Astrocyte (in vitro differentiated cells and primary cell): Measurements from ENCODE around the gene MBD5. TPM values are rescaled to one million over a fixed set of nuclear protein-coding genes. Genes with fewer than 3 reads are reported as not detected.

Source experiments
- DNase-seq: peaks from one replicate; pipeline ENCODE4 v3.0.0-alpha.2; 2010; ENCODE audit warnings: low read depth
- FAIRE-seq: peaks from 2 replicates; lab custom pipeline; 2011; peaks lifted over from hg19 to GRCh38; lab: Jason Lieb, UNC
- H2AFZ ChIP-seq: 2 replicates; pipeline ENCODE4 v1.6.0; 2012; ENCODE audit warnings: low read depth, low read length, inconsistent platforms
- H3K27ac ChIP-seq: 2 replicates; pipeline ENCODE4 v1.5.1; 2011; ENCODE audit warnings: low read depth, low read length, inconsistent platforms
- H3K27me3 ChIP-seq: 2 replicates; pipeline ENCODE4 v1.6.0; 2011; ENCODE audit warnings: low read length, inconsistent platforms; ENCODE audit not compliant: insufficient read depth
- H3K36me3 ChIP-seq: 2 replicates; pipeline ENCODE4 v1.5.1; 2011; ENCODE audit warnings: low read length, inconsistent platforms; ENCODE audit not compliant: insufficient read depth
- H3K4me1 ChIP-seq: 2 replicates; pipeline ENCODE4 v1.5.1; 2011; ENCODE audit warnings: low read length, inconsistent platforms; ENCODE audit not compliant: insufficient read depth
- H3K4me2 ChIP-seq: 2 replicates; pipeline ENCODE4 v1.6.0; 2012; ENCODE audit warnings: low read length, inconsistent platforms
- H3K4me3 ChIP-seq: 2 replicates; pipeline ENCODE4 v1.5.1; 2011; ENCODE audit warnings: low read depth, mild to moderate bottlenecking, low read length, inconsistent platforms; ENCODE audit not compliant: insufficient read depth
- H3K79me2 ChIP-seq: 2 replicates; pipeline ENCODE4 v1.6.0; 2012; ENCODE audit warnings: mild to moderate bottlenecking, low read length, inconsistent platforms; ENCODE audit not compliant: insufficient read depth
- H3K9ac ChIP-seq: 2 replicates; pipeline ENCODE4 v1.6.0; 2012; ENCODE audit warnings: mild to moderate bottlenecking, low read length, inconsistent platforms
- H3K9me3 ChIP-seq: 2 replicates; pipeline ENCODE4 v1.5.1; 2012; ENCODE audit warnings: low read depth, mild to moderate bottlenecking, low read length, inconsistent platforms; ENCODE audit not compliant: insufficient read depth
- H4K20me1 ChIP-seq: 2 replicates; pipeline ENCODE4 v1.6.0; 2012; ENCODE audit warnings: low read length, inconsistent platforms; ENCODE audit not compliant: insufficient read depth
- H3K27ac Mint-ChIP-seq: one replicate; pipeline ENCODE4 v1.8.0; 2021; ENCODE audit warnings: mild to moderate bottlenecking, mixed read lengths; ENCODE audit not compliant: unreplicated experiment
- H3K27me3 Mint-ChIP-seq: one replicate; pipeline ENCODE4 v1.8.0; 2021; ENCODE audit warnings: low read depth, mixed read lengths; ENCODE audit not compliant: unreplicated experiment
- H3K36me3 Mint-ChIP-seq: one replicate; pipeline ENCODE4 v1.8.0; 2021; ENCODE audit warnings: low read depth, mixed read lengths; ENCODE audit not compliant: unreplicated experiment
- H3K4me1 Mint-ChIP-seq: one replicate; pipeline ENCODE4 v1.8.0; 2021; ENCODE audit warnings: low read depth, mixed read lengths; ENCODE audit not compliant: unreplicated experiment
- H3K4me3 Mint-ChIP-seq: one replicate; pipeline ENCODE4 v1.8.0; 2021; ENCODE audit warnings: mild to moderate bottlenecking, moderate library complexity, mixed read lengths; ENCODE audit not compliant: unreplicated experiment
- H3K9me3 Mint-ChIP-seq: one replicate; pipeline ENCODE4 v1.8.0; 2021; ENCODE audit warnings: mild to moderate bottlenecking, mixed read lengths; ENCODE audit not compliant: unreplicated experiment
- EZH2 ChIP-seq: IDR thresholded peaks from 2 replicates; pipeline ENCODE4 v1.6.1; 2012; ENCODE audit warnings: mild to moderate bottlenecking, low read length, inconsistent platforms; ENCODE audit not compliant: insufficient read depth
- total RNA-seq: library from RNA; stranded (reverse); gene quantifications from 2 replicates; pipeline ENCODE4 v1.2.1, GENCODE V29; 2021
- TF ChIP-seq, protein P1 (sequence below): IDR thresholded peaks from 2 replicates; pipeline ENCODE4 v1.5.1; 2011; ENCODE audit warnings: low read depth, mild to moderate bottlenecking, inconsistent platforms, low read length, moderate library complexity; ENCODE audit not compliant: insufficient read depth

MBD5 gene
- total RNA-seq, 1 donor from 2014 or later = 53.6 TPM

DNA sequence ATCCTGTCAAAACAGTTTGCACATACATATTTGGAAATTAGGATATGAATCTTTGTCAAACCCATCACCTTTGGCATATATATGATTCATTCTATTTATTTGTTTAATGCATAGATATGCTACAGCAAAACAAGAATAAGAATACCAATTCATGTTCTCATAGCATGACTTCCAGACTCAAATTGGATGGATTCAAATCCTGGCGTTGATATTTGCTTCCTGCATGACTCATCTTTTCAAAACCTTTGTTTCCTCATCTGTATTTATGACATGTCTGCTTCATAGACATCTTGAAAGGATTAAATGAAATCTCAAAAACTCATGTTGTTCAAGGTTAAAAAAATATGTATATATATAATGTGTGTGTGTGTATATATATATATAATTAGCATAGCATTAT is 261.3 kb downstream of the MBD5 start:
- H3K9ac ChIP-seq = no peak overlapping the region
- no peaks in the 10 kb centered on the region for H4K20me1 ChIP-seq
- Mint-ChIP-seq H3K36me3 (peaks cover 2% of the 10 kb centered on the region), H3K27ac (no peak overlapping the region), H3K4me1 (no peaks in the 10 kb centered on the region), H3K4me3 (no peak overlapping the region), H3K27me3 (no peaks in the 10 kb centered on the region), H3K9me3 (no peaks in the 10 kb centered on the region)
- no peaks in the 10 kb centered on the region for H3K36me3 ChIP-seq
- H3K4me1 ChIP-seq = no peaks in the 10 kb centered on the region
- TF ChIP-seq, protein P1, sequence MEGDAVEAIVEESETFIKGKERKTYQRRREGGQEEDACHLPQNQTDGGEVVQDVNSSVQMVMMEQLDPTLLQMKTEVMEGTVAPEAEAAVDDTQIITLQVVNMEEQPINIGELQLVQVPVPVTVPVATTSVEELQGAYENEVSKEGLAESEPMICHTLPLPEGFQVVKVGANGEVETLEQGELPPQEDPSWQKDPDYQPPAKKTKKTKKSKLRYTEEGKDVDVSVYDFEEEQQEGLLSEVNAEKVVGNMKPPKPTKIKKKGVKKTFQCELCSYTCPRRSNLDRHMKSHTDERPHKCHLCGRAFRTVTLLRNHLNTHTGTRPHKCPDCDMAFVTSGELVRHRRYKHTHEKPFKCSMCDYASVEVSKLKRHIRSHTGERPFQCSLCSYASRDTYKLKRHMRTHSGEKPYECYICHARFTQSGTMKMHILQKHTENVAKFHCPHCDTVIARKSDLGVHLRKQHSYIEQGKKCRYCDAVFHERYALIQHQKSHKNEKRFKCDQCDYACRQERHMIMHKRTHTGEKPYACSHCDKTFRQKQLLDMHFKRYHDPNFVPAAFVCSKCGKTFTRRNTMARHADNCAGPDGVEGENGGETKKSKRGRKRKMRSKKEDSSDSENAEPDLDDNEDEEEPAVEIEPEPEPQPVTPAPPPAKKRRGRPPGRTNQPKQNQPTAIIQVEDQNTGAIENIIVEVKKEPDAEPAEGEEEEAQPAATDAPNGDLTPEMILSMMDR = no peak
- no peak for TF ChIP-seq EZH2
- FAIRE-seq (no peak), DNase-seq (peak; percentile 6)
- no peak overlapping the region for H3K27ac ChIP-seq
- H3K4me3 ChIP-seq = no peak overlapping the region
- H3K79me2 ChIP-seq = no peaks in the 10 kb centered on the region
- H2AFZ ChIP-seq = no peak overlapping the region
- H3K4me2 ChIP-seq = no peak overlapping the region
- H3K27me3 ChIP-seq = no peaks in the 10 kb centered on the region
- no peaks in the 10 kb centered on the region for H3K9me3 ChIP-seq

DNA sequence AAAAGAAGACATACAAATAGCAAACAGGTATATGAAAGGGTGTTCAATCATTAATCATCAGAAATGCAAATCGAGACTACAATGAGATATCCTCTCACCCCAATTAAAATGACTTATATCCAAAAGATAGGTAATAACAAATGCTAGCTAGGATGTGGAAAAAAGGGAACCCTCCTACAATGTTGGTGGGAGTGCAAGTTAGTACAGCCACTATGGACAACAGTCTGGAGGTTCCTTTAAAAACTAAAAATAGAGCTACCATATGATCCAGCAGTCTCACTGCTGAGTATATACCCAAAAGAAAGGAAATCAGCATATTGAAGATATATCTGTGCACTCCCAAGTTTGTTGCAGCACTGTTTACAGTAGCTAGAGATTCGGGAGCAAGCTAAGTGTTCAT is 271.5 kb downstream of the MBD5 start:
- H3K27ac Mint-ChIP-seq = no peak overlapping the region
- DNase-seq = no peak
- Histone ChIP-seq H3K9ac (no peak overlapping the region), H2AFZ (no peak overlapping the region), H3K36me3 (no peaks in the 10 kb centered on the region), H3K27me3 (no peaks in the 10 kb centered on the region), H3K4me2 (no peak overlapping the region), H3K9me3 (no peaks in the 10 kb centered on the region), H3K4me1 (no peaks in the 10 kb centered on the region), H3K4me3 (no peak overlapping the region), H4K20me1 (no peaks in the 10 kb centered on the region), H3K79me2 (no peaks in the 10 kb centered on the region), H3K27ac (no peak overlapping the region)
- H3K9me3 Mint-ChIP-seq = peaks cover 4% of the 10 kb centered on the region
- TF ChIP-seq, protein P1 = no peak
- no peak for TF ChIP-seq EZH2
- no peak overlapping the region for H3K4me3 Mint-ChIP-seq
- no peak for FAIRE-seq
- H3K4me1 Mint-ChIP-seq = no peaks in the 10 kb centered on the region
- H3K27me3 Mint-ChIP-seq = no peaks in the 10 kb centered on the region
- H3K36me3 Mint-ChIP-seq = peaks cover 6% of the 10 kb centered on the region

DNA sequence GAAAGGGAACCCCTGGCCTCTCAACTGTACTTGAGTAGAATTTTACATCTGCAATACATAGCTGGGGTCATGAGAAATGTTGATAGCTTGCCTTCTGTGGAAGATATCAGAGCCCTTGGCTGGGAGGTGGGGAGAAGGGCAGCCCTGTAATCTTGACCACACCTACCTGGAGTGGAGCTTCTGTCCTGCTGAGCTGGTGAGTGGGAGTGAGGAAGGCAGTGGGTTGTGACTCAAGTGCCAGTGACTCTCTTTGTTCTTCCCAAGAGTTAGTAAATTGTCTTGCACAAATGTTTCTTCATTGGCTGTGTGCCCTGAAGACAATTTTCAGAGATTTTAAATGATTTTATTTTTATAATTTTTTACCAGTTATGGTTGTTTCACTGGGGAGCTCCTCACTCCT is 277.3 kb downstream of the MBD5 start:
- H3K4me3 ChIP-seq = no peak overlapping the region
- TF ChIP-seq EZH2 = no peak
- TF ChIP-seq, protein P1 = no peak
- no peaks in the 10 kb centered on the region for H3K9me3 ChIP-seq
- no peaks in the 10 kb centered on the region for H3K9me3 Mint-ChIP-seq
- peaks cover 12% of the 10 kb centered on the region for H3K36me3 Mint-ChIP-seq
- H3K27me3 ChIP-seq = no peaks in the 10 kb centered on the region
- no peaks in the 10 kb centered on the region for H3K79me2 ChIP-seq
- H3K4me1 Mint-ChIP-seq = peaks cover 17% of the 10 kb centered on the region
- peaks cover 8% of the 10 kb centered on the region for H3K4me1 ChIP-seq
- no peak overlapping the region for H3K27ac ChIP-seq
- H2AFZ ChIP-seq = no peak overlapping the region
- no peaks in the 10 kb centered on the region for H3K36me3 ChIP-seq
- no peak for FAIRE-seq
- no peaks in the 10 kb centered on the region for H4K20me1 ChIP-seq
- DNase-seq = peak; percentile 26
- H3K27ac Mint-ChIP-seq = no peak overlapping the region
- H3K9ac ChIP-seq = no peak overlapping the region
- no peaks in the 10 kb centered on the region for H3K27me3 Mint-ChIP-seq
- H3K4me2 ChIP-seq = no peak overlapping the region
- no peak overlapping the region for H3K4me3 Mint-ChIP-seq
